Upper lobe of left lung (tissue), 6 donors: Measurements from ENCODE around the gene OGN. TPM values are rescaled to one million over a fixed set of nuclear protein-coding genes. Genes with fewer than 3 reads are reported as not detected.

Experiments used
- ATAC-seq, 2 donors: fragments of 200-7000 bp; cut with Tn5 transposase; one replicate each; pipeline ENCODE4 v1.9.1; 2022; ENCODE audit warnings: mild to moderate bottlenecking in 2 of 2, moderate library complexity in 2 of 2; ENCODE audit not compliant: low FRiP score in 2 of 2
- DNase-seq, 2 donors: peaks; one replicate each; pipeline ENCODE4 v3.0.0-alpha.2; 2019 to 2020
- H3K27ac ChIP-seq, 4 donors: fragments of 200-600 bp; sonication (generic); one replicate each; pipeline ENCODE4 v1.5.1; 2016 to 2019
- H3K27me3 ChIP-seq, 4 donors: fragments of 200-600 bp; sonication (generic); one replicate each; pipeline ENCODE4 v1.5.1; 2017 to 2019
- H3K36me3 ChIP-seq, 4 donors: fragments of 200-600 bp; sonication (generic); one replicate each; pipeline ENCODE4 v1.5.1; 2016 to 2019
- H3K4me1 ChIP-seq, 4 donors: fragments of 200-600 bp; sonication (generic); one replicate each; pipeline ENCODE4 v1.5.1; 2018 to 2019
- H3K4me3 ChIP-seq, 4 donors: fragments of 200-600 bp; sonication (generic); one replicate each; pipeline ENCODE4 v1.5.1; 2017 to 2019; ENCODE audit warnings: mild to moderate bottlenecking in 2 of 4, moderate library complexity in 1 of 4
- H3K9me3 ChIP-seq, 4 donors: fragments of 200-600 bp; sonication (generic); one replicate each; pipeline ENCODE4 v1.5.1; 2018 to 2019
- EP300 ChIP-seq, 4 donors: sonication (generic); formaldehyde crosslinking; IDR thresholded peaks; one replicate each; pipeline ENCODE4 v1.5.1; 2017; ENCODE audit warnings: antibody characterized with exemption in 4 of 4, control low read depth in 2 of 4
- POLR2A ChIP-seq, 4 donors: fragments of 450-650 bp; IDR thresholded peaks; one replicate each; pipeline ENCODE4 v1.5.1; 2016 to 2017; ENCODE audit warnings: antibody characterized with exemption in 4 of 4, mild to moderate bottlenecking in 2 of 4
- POLR2AphosphoS5 ChIP-seq, 2 donors: sonication (generic); formaldehyde crosslinking; IDR thresholded peaks; one replicate each; pipeline ENCODE4 v1.5.1; 2017; ENCODE audit warnings: antibody characterized with exemption in 2 of 2
- WGBS, 2 donors: methylation state at CpG; one replicate each; pipeline ENCODE4 v1.1.5; 2017 to 2018; 5-methylcytosine and 5-hydroxymethylcytosine counted together
- total RNA-seq, 6 donors: library from RNA; depleted of rRNA in 4 of 6; stranded (reverse); fragments of >200 nt in 4 of 6; gene quantifications; one replicate each; pipeline versions ENCODE4 v1.1.0 to v1.2.1, GENCODE V29; 2016 to 2021
- TF ChIP-seq, protein P1 (sequence below), 6 experiments: fragments of 450-650 bp in 4 of 6; fragments of 200-600 bp in 2 of 6; sonication (generic) in 2 of 6; IDR thresholded peaks; one replicate each; pipeline ENCODE4 v1.5.1; 2016 to 2019; ENCODE audit warnings: antibody characterized with exemption in 6 of 6
- donor health status: DM: no; HTN: no; CAD: no; lungs with moderate emphysema.
- donor health status: DM: no; HTN: yes; CAD: no; lungs with severe emphysema.

OGN gene
- total RNA-seq, 6 donors from 2014 or later: 0.55 to 17.5 (median 5.4) TPM; not detected in 1

- ATAC-seq (no peak), DNase-seq (no peak)
- WGBS, 2 donors: 43 to 61% methylated on average over 2 of the region's 2 CpGs
- H3K27ac ChIP-seq: no peak overlapping the region
- H3K4me3 ChIP-seq: no peak overlapping the region
- H3K4me1 ChIP-seq: no peaks in the 10 kb centered on the region
- H3K9me3 ChIP-seq: peaks cover 0 to 11% (median 7%) of the 10 kb centered on the region in 4 donors
- H3K27me3 ChIP-seq: no peaks in the 10 kb centered on the region
- TF ChIP-seq, protein P1, sequence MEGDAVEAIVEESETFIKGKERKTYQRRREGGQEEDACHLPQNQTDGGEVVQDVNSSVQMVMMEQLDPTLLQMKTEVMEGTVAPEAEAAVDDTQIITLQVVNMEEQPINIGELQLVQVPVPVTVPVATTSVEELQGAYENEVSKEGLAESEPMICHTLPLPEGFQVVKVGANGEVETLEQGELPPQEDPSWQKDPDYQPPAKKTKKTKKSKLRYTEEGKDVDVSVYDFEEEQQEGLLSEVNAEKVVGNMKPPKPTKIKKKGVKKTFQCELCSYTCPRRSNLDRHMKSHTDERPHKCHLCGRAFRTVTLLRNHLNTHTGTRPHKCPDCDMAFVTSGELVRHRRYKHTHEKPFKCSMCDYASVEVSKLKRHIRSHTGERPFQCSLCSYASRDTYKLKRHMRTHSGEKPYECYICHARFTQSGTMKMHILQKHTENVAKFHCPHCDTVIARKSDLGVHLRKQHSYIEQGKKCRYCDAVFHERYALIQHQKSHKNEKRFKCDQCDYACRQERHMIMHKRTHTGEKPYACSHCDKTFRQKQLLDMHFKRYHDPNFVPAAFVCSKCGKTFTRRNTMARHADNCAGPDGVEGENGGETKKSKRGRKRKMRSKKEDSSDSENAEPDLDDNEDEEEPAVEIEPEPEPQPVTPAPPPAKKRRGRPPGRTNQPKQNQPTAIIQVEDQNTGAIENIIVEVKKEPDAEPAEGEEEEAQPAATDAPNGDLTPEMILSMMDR (IDR thresholded peaks at IDR 0.05): no peak
- TF ChIP-seq EP300 (IDR thresholded peaks at IDR 0.05): no peak
- no peak for TF ChIP-seq POLR2A (IDR thresholded peaks at IDR 0.05)
- no peak for TF ChIP-seq POLR2AphosphoS5 (IDR thresholded peaks at IDR 0.05)
- no peaks in the 10 kb centered on the region for H3K36me3 ChIP-seq
Measured at GRCh38 chr9:92359394-92359995, 44.9 kb downstream of the OGN start.

DNA sequence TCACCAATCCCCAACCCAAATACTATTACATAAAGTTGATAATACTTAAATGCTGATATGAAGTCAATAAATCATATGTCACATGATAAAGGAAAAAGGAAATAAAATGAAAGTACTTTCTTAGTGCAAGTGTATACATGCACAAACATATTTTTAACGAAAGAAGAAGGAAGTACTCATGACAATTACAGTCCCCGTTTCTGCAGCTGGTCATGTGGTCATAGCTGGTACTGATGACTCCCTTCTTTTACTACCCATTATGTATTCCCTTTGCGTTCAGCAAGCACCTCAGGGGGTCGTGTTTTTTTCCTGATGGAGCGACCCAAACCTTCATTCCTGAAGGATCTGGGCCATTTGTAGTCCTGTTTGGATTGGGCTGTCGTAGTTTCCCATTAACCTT is 51.3 kb downstream of the OGN start:
- TF ChIP-seq POLR2AphosphoS5 (IDR thresholded peaks at IDR 0.05) (no peak), POLR2A (IDR thresholded peaks at IDR 0.05) (no peak), EP300 (IDR thresholded peaks at IDR 0.05) (no peak)
- TF ChIP-seq, protein P1 (IDR thresholded peaks at IDR 0.05): no peak
- Histone ChIP-seq H3K27ac (peak overlapping the region in 1 of 4 donors; percentile 26), H3K36me3 (no peaks in the 10 kb centered on the region), H3K4me1 (no peaks in the 10 kb centered on the region), H3K4me3 (no peak overlapping the region), H3K9me3 (peaks cover 0 to 15% (median 8%) of the 10 kb centered on the region in 4 donors), H3K27me3 (no peaks in the 10 kb centered on the region)
- DNase-seq: peak in 1 of 2 donors; percentile 25
- no peak for ATAC-seq
- WGBS, 2 donors: 80 to 83% methylated on average over 6 of the region's 6 CpGs

- H3K4me1 ChIP-seq: no peaks in the 10 kb centered on the region
- no peaks in the 10 kb centered on the region for H3K27me3 ChIP-seq
- ATAC-seq (no peak), DNase-seq (no peak)
- peaks cover 0 to 11% (median 6%) of the 10 kb centered on the region in 4 donors for H3K9me3 ChIP-seq
- TF ChIP-seq, protein P1 (IDR thresholded peaks at IDR 0.05): no peak
- TF ChIP-seq POLR2A (IDR thresholded peaks at IDR 0.05): no peak
- no peak for TF ChIP-seq POLR2AphosphoS5 (IDR thresholded peaks at IDR 0.05)
- TF ChIP-seq EP300 (IDR thresholded peaks at IDR 0.05): no peak
- H3K36me3 ChIP-seq: no peaks in the 10 kb centered on the region
- no peak overlapping the region for H3K4me3 ChIP-seq
- H3K27ac ChIP-seq: peak overlapping the region in 1 of 4 donors; percentile 3
Measured at GRCh38 chr9:92350740-92351133, 53.6 kb downstream of the OGN start.

- no peak overlapping the region for H3K4me3 ChIP-seq
- DNase-seq (no peak), ATAC-seq (peak in 1 of 2 donors; percentile 57)
- 72 to 77% methylated on average over 7 of the region's 7 CpGs for WGBS, 2 donors
- no peaks in the 10 kb centered on the region for H3K4me1 ChIP-seq
- TF ChIP-seq POLR2A (IDR thresholded peaks at IDR 0.05): no peak
- no peak for TF ChIP-seq EP300 (IDR thresholded peaks at IDR 0.05)
- TF ChIP-seq, protein P1 (IDR thresholded peaks at IDR 0.05): no peak
- no peak for TF ChIP-seq POLR2AphosphoS5 (IDR thresholded peaks at IDR 0.05)
- no peaks in the 10 kb centered on the region for H3K27me3 ChIP-seq
- H3K9me3 ChIP-seq: peaks cover 0 to 9% (median 3%) of the 10 kb centered on the region in 4 donors
- peak overlapping the region in 1 of 4 donors; percentile 3 for H3K27ac ChIP-seq
- H3K36me3 ChIP-seq: no peaks in the 10 kb centered on the region
Measured at GRCh38 chr9:92349771-92350739, 54.3 kb downstream of the OGN start.
